ENCODE data around the gene SPEN.

- TF ChIP-seq CTCF (IDR thresholded peaks at IDR 0.05; ENCODE audit: borderline replicate concordance, extremely low read depth, low read length, poor library complexity, severe bottlenecking) (no peak), EZH2 (IDR thresholded peaks at IDR 0.05; ENCODE audit: borderline replicate concordance, low read depth, low read length, severe bottlenecking) (no peak)
Observed at GRCh38 chr1:15884477-15884876, 37.0 kb downstream of the SPEN start.
